DND-41 (cell line): ENCODE measurements around the gene SLC9A2.

Source experiments
- ATAC-seq: fragments of 200-7000 bp; cut with Tn5 transposase; 3 replicates; pipeline ENCODE4 v1.9.1; 2021; ENCODE audit warnings: low read depth; ENCODE audit not compliant: insufficient read depth
- DNase-seq: peaks from one replicate; pipeline ENCODE4 v3.0.0-alpha.2; 2020
- H2AFZ ChIP-seq: 2 replicates; pipeline ENCODE4 v1.6.0; 2012; ENCODE audit warnings: low read depth, low read length
- H3K27ac ChIP-seq: 2 replicates; pipeline ENCODE4 v1.5.1; 2012; ENCODE audit warnings: low read length, inconsistent platforms
- H3K27me3 ChIP-seq: fragments of 200-600 bp; sonication (generic); 2 replicates; pipeline ENCODE4 v1.6.0; 2012; ENCODE audit warnings: low read length, mild to moderate bottlenecking, inconsistent platforms; ENCODE audit not compliant: insufficient read depth, poor library complexity
- H3K36me3 ChIP-seq: 2 replicates; pipeline ENCODE4 v1.5.1; 2012; ENCODE audit warnings: low read length, inconsistent platforms; ENCODE audit not compliant: insufficient read depth
- H3K4me1 ChIP-seq: 2 replicates; pipeline ENCODE4 v1.5.1; 2012; ENCODE audit warnings: mild to moderate bottlenecking, low read length; ENCODE audit not compliant: insufficient read depth
- H3K4me2 ChIP-seq: 2 replicates; pipeline ENCODE4 v1.6.0; 2012; ENCODE audit warnings: mild to moderate bottlenecking, moderate library complexity, low read length, inconsistent platforms; ENCODE audit not compliant: insufficient read depth
- H3K4me3 ChIP-seq, 2 experiments: fragments of 200-600 bp in 1 of 2; shearing (Covaris generic) in 1 of 2; 2 replicates each; pipeline ENCODE4 v1.5.1; 2012 to 2016; ENCODE audit warnings: inconsistent platforms in 2 of 2, low read length in 2 of 2, mild to moderate bottlenecking in 2 of 2, low read depth in 1 of 2, moderate library complexity in 1 of 2
- H3K79me2 ChIP-seq: 2 replicates; pipeline ENCODE4 v1.6.0; 2012; ENCODE audit warnings: low read length, inconsistent platforms; ENCODE audit not compliant: insufficient read depth
- H3K9ac ChIP-seq: 2 replicates; pipeline ENCODE4 v1.6.0; 2012; ENCODE audit warnings: low read depth, mild to moderate bottlenecking, inconsistent platforms, low read length, moderate library complexity
- H3K9me3 ChIP-seq: 2 replicates; pipeline ENCODE4 v1.5.1; 2012; ENCODE audit warnings: low read length, moderate library complexity, mild to moderate bottlenecking, inconsistent platforms; ENCODE audit not compliant: insufficient read depth, severe bottlenecking
- H4K20me1 ChIP-seq: 2 replicates; pipeline ENCODE4 v1.6.0; 2012; ENCODE audit warnings: low read length; ENCODE audit not compliant: insufficient read depth
- CTCF ChIP-seq: IDR thresholded peaks from 2 replicates; pipeline ENCODE4 v1.5.1; 2012; ENCODE audit warnings: borderline replicate concordance, low read length, moderate library complexity, mild to moderate bottlenecking; ENCODE audit not compliant: poor library complexity, severe bottlenecking; ENCODE audit errors: extremely low read depth
- EZH2 ChIP-seq: IDR thresholded peaks from 3 replicates; pipeline ENCODE4 v1.6.1; 2012; ENCODE audit warnings: borderline replicate concordance, low read depth, mild to moderate bottlenecking, moderate library complexity, low read length, inconsistent platforms; ENCODE audit not compliant: severe bottlenecking

SLC9A2 gene

GRCh38 chr2:102724553-102724952 lies 105.2 kb downstream of the SLC9A2 start:
- ATAC-seq = no peak
- H3K4me3 ChIP-seq = no peak overlapping the region
- peaks cover 77% of the 10 kb centered on the region for H3K36me3 ChIP-seq
- no peaks in the 10 kb centered on the region for H4K20me1 ChIP-seq
- TF ChIP-seq CTCF (no peak), EZH2 (no peak)
- no peak overlapping the region for H3K9ac ChIP-seq
- no peak overlapping the region for H3K4me2 ChIP-seq
- H3K27me3 ChIP-seq = no peaks in the 10 kb centered on the region
- no peaks in the 10 kb centered on the region for H3K79me2 ChIP-seq
- H3K4me1 ChIP-seq = no peaks in the 10 kb centered on the region
- no peak overlapping the region for H2AFZ ChIP-seq
- no peak overlapping the region for H3K27ac ChIP-seq
- no peaks in the 10 kb centered on the region for H3K9me3 ChIP-seq
- no peak for DNase-seq

GRCh38 chr2:102726128-102727087 lies 107.1 kb downstream of the SLC9A2 start:
- Histone ChIP-seq H3K9ac (no peak overlapping the region), H3K27ac (no peak overlapping the region), H4K20me1 (no peaks in the 10 kb centered on the region), H3K4me3 (no peak overlapping the region), H3K4me2 (no peak overlapping the region), H3K36me3 (peaks cover 68% of the 10 kb centered on the region), H3K79me2 (no peaks in the 10 kb centered on the region), H3K9me3 (no peaks in the 10 kb centered on the region), H3K27me3 (no peaks in the 10 kb centered on the region), H2AFZ (no peak overlapping the region), H3K4me1 (no peaks in the 10 kb centered on the region)
- no peak for ATAC-seq
- no peak for DNase-seq
- TF ChIP-seq CTCF (no peak), EZH2 (no peak)

- peak overlapping the region; percentile 43 to 82; a peak in 3 of 4 replicates for H3K4me3 ChIP-seq
- peaks cover 12% of the 10 kb centered on the region for H3K36me3 ChIP-seq
- H2AFZ ChIP-seq = 0 out of 2 replicates have a peak overlapping the region, but pooled peaks have one; percentile 85
- H3K9ac ChIP-seq = peak overlapping the region; percentile 61
- H4K20me1 ChIP-seq = peaks cover 6% of the 10 kb centered on the region; the same call in 1 of the 2 replicates
- H3K27ac ChIP-seq = no peak overlapping the region
- no peaks in the 10 kb centered on the region for H3K9me3 ChIP-seq
- peaks cover 29% of the 10 kb centered on the region for H3K4me1 ChIP-seq
- ATAC-seq (no peak), DNase-seq (no peak)
- H3K79me2 ChIP-seq = peaks cover 26% of the 10 kb centered on the region
- H3K27me3 ChIP-seq = no peaks in the 10 kb centered on the region
- H3K4me2 ChIP-seq = peak overlapping the region; percentile 78
- TF ChIP-seq CTCF (no peak), EZH2 (no peak)
Observed at GRCh38 chr2:102735416-102736109, 116.2 kb downstream of the SLC9A2 start.
